ENCODE measurements around the gene MRPS22. TPM values are rescaled to one million over a fixed set of nuclear protein-coding genes. Genes with fewer than 3 reads are reported as not detected.

Gene MRPS22
- total and polyA plus RNA-seq, 4 donors: 33.3 to 54.9 (median 44.6) TPM

DNA sequence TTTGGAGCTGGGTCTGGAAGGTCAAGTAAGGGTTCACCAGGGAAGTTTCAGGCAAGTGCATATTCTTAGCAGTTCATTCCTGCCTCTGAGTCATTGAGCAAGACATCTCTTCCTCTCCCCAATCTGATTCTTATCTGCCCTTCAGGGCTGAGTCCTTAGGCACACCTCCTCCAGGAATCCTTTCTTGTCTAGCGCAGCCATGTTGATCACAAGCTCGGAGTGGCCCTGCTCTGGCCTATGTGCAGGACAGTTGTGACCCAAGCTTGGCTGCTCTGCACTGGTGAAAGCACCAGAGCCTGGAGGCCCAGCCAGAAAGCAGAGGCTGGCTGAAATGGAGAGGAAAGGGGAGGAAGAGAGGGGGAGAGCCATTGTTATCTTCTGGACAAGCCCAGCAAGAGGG is 30.9 kb upstream of the MRPS22 start:
- no peak for DNase-seq (ENCODE audit: low spot score)
- Histone ChIP-seq H3K4me3 (ENCODE audit: low read depth in 1 of 3, low read length in 3 of 3) (no peak overlapping the region), H3K9me3 (ENCODE audit: control insufficient read depth in 4 of 4, low read length in 3 of 4) (no peaks in the 10 kb centered on the region), H3K4me1 (ENCODE audit: control insufficient read depth in 4 of 4, insufficient read depth in 4 of 4, low read length in 3 of 4) (no peaks in the 10 kb centered on the region), H3K36me3 (ENCODE audit: control insufficient read depth in 4 of 4, insufficient read depth in 3 of 4, low read depth in 1 of 4, low read length in 3 of 4) (no peaks in the 10 kb centered on the region), H3K27ac (ENCODE audit: low read depth in 1 of 2, low read length in 2 of 2) (no peak overlapping the region), H3K9ac (ENCODE audit: low read depth in 1 of 2, low read length in 2 of 2) (no peak overlapping the region), H3K27me3 (ENCODE audit: control insufficient read depth in 4 of 4, insufficient read depth in 4 of 4, low read length in 3 of 4) (no peaks in the 10 kb centered on the region)
- WGBS: 90% methylated on average over 2 of the region's 2 CpGs
- TF ChIP-seq TAF1 (conservative IDR thresholded peaks at IDR 0.05) (no peak), YY1 (IDR thresholded peaks at IDR 0.05) (no peak), HNF4G (IDR thresholded peaks at IDR 0.05) (no peak), NR2F2 (IDR thresholded peaks at IDR 0.05) (no peak), SP1 (IDR thresholded peaks at IDR 0.05) (no peak), JUND (IDR thresholded peaks at IDR 0.05) (no peak), FOXA2 (IDR thresholded peaks at IDR 0.05) (no peak), FOXA1 (IDR thresholded peaks at IDR 0.05) (no peak), RAD21 (IDR thresholded peaks at IDR 0.05) (no peak), EGR1 (IDR thresholded peaks at IDR 0.05; ENCODE audit: low read depth in 2 of 2) (no peak), GABPA (IDR thresholded peaks at IDR 0.05 in 1 of 2, conservative IDR thresholded peaks at IDR 0.05 in 1 of 2) (no peak), RXRA (IDR thresholded peaks at IDR 0.05) (no peak)
- TF ChIP-seq, protein P1, sequence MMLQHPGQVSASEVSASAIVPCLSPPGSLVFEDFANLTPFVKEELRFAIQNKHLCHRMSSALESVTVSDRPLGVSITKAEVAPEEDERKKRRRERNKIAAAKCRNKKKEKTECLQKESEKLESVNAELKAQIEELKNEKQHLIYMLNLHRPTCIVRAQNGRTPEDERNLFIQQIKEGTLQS (IDR thresholded peaks at IDR 0.05): no peak
- TF ChIP-seq, protein P2, sequence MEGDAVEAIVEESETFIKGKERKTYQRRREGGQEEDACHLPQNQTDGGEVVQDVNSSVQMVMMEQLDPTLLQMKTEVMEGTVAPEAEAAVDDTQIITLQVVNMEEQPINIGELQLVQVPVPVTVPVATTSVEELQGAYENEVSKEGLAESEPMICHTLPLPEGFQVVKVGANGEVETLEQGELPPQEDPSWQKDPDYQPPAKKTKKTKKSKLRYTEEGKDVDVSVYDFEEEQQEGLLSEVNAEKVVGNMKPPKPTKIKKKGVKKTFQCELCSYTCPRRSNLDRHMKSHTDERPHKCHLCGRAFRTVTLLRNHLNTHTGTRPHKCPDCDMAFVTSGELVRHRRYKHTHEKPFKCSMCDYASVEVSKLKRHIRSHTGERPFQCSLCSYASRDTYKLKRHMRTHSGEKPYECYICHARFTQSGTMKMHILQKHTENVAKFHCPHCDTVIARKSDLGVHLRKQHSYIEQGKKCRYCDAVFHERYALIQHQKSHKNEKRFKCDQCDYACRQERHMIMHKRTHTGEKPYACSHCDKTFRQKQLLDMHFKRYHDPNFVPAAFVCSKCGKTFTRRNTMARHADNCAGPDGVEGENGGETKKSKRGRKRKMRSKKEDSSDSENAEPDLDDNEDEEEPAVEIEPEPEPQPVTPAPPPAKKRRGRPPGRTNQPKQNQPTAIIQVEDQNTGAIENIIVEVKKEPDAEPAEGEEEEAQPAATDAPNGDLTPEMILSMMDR (IDR thresholded peaks at IDR 0.05; ENCODE audit: low read depth, low read length, missing input control): no peak
- TF ChIP-seq, protein P3, sequence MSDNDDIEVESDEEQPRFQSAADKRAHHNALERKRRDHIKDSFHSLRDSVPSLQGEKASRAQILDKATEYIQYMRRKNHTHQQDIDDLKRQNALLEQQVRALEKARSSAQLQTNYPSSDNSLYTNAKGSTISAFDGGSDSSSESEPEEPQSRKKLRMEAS (IDR thresholded peaks at IDR 0.05): no peak
- TF ChIP-seq, protein P4, sequence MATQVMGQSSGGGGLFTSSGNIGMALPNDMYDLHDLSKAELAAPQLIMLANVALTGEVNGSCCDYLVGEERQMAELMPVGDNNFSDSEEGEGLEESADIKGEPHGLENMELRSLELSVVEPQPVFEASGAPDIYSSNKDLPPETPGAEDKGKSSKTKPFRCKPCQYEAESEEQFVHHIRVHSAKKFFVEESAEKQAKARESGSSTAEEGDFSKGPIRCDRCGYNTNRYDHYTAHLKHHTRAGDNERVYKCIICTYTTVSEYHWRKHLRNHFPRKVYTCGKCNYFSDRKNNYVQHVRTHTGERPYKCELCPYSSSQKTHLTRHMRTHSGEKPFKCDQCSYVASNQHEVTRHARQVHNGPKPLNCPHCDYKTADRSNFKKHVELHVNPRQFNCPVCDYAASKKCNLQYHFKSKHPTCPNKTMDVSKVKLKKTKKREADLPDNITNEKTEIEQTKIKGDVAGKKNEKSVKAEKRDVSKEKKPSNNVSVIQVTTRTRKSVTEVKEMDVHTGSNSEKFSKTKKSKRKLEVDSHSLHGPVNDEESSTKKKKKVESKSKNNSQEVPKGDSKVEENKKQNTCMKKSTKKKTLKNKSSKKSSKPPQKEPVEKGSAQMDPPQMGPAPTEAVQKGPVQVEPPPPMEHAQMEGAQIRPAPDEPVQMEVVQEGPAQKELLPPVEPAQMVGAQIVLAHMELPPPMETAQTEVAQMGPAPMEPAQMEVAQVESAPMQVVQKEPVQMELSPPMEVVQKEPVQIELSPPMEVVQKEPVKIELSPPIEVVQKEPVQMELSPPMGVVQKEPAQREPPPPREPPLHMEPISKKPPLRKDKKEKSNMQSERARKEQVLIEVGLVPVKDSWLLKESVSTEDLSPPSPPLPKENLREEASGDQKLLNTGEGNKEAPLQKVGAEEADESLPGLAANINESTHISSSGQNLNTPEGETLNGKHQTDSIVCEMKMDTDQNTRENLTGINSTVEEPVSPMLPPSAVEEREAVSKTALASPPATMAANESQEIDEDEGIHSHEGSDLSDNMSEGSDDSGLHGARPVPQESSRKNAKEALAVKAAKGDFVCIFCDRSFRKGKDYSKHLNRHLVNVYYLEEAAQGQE (IDR thresholded peaks at IDR 0.05): no peak
- TF ChIP-seq, protein P5, sequence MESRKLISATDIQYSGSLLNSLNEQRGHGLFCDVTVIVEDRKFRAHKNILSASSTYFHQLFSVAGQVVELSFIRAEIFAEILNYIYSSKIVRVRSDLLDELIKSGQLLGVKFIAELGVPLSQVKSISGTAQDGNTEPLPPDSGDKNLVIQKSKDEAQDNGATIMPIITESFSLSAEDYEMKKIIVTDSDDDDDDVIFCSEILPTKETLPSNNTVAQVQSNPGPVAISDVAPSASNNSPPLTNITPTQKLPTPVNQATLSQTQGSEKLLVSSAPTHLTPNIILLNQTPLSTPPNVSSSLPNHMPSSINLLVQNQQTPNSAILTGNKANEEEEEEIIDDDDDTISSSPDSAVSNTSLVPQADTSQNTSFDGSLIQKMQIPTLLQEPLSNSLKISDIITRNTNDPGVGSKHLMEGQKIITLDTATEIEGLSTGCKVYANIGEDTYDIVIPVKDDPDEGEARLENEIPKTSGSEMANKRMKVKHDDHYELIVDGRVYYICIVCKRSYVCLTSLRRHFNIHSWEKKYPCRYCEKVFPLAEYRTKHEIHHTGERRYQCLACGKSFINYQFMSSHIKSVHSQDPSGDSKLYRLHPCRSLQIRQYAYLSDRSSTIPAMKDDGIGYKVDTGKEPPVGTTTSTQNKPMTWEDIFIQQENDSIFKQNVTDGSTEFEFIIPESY (IDR thresholded peaks at IDR 0.05): no peak

DNA sequence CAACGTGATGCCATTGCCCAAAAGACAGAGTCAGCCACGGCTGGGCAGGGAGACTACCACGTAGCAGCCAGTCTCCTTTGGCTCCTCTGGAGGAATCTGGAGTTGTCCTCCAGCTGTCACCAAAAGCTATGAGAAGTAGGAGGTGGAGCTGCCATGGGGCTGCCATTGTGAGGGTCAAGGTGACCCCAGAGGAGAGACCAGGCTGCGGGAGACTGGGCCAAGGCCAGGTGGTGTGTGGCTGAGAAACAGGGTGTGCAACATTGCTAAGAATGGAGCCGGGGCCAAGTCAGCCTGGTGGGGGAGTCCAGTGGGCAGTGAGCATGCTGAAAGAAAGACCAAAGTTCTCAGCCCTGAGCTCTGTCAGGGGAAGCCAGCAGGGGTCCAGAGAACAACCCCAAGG is 29.9 kb upstream of the MRPS22 start:
- TF ChIP-seq, protein P2 (IDR thresholded peaks at IDR 0.05; ENCODE audit: low read depth, low read length, missing input control): no peak
- TF ChIP-seq, protein P1 (IDR thresholded peaks at IDR 0.05): no peak
- no peak for TF ChIP-seq SP1 (IDR thresholded peaks at IDR 0.05)
- TF ChIP-seq JUND (IDR thresholded peaks at IDR 0.05): no peak
- no peak for TF ChIP-seq HNF4G (IDR thresholded peaks at IDR 0.05)
- no peak for TF ChIP-seq RAD21 (IDR thresholded peaks at IDR 0.05)
- TF ChIP-seq YY1 (IDR thresholded peaks at IDR 0.05): no peak
- TF ChIP-seq FOXA1 (IDR thresholded peaks at IDR 0.05): no peak
- TF ChIP-seq TAF1 (conservative IDR thresholded peaks at IDR 0.05): no peak
- no peak for TF ChIP-seq NR2F2 (IDR thresholded peaks at IDR 0.05)
- TF ChIP-seq HNF4A (conservative IDR thresholded peaks at IDR 0.05): no peak
- no peak for TF ChIP-seq GABPA (IDR thresholded peaks at IDR 0.05 in 1 of 2, conservative IDR thresholded peaks at IDR 0.05 in 1 of 2)
- no peak for TF ChIP-seq RXRA (IDR thresholded peaks at IDR 0.05)
- TF ChIP-seq EGR1 (IDR thresholded peaks at IDR 0.05; ENCODE audit: low read depth in 2 of 2): no peak
- H3K4me3 ChIP-seq (ENCODE audit: low read depth in 1 of 3, low read length in 3 of 3): no peak overlapping the region
- DNase-seq (ENCODE audit: low spot score): no peak
- H3K9ac ChIP-seq (ENCODE audit: low read depth in 1 of 2, low read length in 2 of 2): no peak overlapping the region
- no peak overlapping the region for H3K27ac ChIP-seq (ENCODE audit: low read depth in 1 of 2, low read length in 2 of 2)
- H3K27me3 ChIP-seq (ENCODE audit: control insufficient read depth in 4 of 4, insufficient read depth in 4 of 4, low read length in 3 of 4): no peaks in the 10 kb centered on the region
- no peaks in the 10 kb centered on the region for H3K36me3 ChIP-seq (ENCODE audit: control insufficient read depth in 4 of 4, insufficient read depth in 3 of 4, low read depth in 1 of 4, low read length in 3 of 4)
- H3K4me1 ChIP-seq (ENCODE audit: control insufficient read depth in 4 of 4, insufficient read depth in 4 of 4, low read length in 3 of 4): no peaks in the 10 kb centered on the region
- H3K9me3 ChIP-seq (ENCODE audit: control insufficient read depth in 4 of 4, low read length in 3 of 4): no peaks in the 10 kb centered on the region
- 86% methylated on average over 5 of the region's 5 CpGs for WGBS

Measured in liver (tissue), 9 donors.